C4-2B (cell line): ENCODE measurements around the gene LRMDA.

Experiments used
- H3K27ac ChIP-seq: fragments of 450-650 bp; 2 replicates; pipeline ENCODE4 v1.5.1; 2017
- ZFX ChIP-seq: fragments of 450-650 bp; IDR thresholded peaks from 2 replicates; pipeline ENCODE4 v1.6.1; 2017
- TF ChIP-seq, protein P1 (sequence below): fragments of 450-650 bp; conservative IDR thresholded peaks from 2 replicates; pipeline ENCODE4 v1.5.1; 2017; ENCODE audit warnings: mild to moderate bottlenecking

Gene LRMDA

DNA sequence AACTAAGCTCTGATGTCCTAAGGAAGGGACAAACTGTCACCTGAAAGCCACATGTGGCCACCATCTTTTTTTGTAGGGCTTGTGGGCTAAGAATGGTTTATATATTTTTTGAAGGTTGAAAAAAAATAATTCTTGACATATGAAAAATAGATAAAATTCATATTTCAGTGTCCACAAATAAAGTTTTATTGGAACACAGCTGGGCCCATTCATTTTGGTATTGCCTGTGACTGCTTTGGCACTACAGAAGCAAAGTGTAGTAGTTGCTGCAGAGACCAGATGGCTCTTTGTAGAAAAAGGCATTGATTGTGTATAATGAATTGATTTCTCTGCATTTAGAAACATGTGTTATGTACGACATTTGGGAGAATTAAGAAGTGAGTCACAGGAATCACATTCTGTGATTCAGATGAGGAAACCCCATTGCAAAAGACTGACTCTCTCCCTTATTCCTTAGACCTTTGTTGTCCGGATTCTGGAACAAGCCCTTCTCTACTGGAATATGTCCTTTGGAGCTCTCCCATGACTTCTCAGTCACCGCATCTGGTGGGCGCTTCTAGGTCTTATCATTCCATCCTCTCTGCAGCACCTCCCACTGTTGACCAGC lies 438.7 kb downstream of the LRMDA start:
- H3K27ac ChIP-seq: no peak overlapping the region
- TF ChIP-seq ZFX: no peak
- TF ChIP-seq, protein P1, sequence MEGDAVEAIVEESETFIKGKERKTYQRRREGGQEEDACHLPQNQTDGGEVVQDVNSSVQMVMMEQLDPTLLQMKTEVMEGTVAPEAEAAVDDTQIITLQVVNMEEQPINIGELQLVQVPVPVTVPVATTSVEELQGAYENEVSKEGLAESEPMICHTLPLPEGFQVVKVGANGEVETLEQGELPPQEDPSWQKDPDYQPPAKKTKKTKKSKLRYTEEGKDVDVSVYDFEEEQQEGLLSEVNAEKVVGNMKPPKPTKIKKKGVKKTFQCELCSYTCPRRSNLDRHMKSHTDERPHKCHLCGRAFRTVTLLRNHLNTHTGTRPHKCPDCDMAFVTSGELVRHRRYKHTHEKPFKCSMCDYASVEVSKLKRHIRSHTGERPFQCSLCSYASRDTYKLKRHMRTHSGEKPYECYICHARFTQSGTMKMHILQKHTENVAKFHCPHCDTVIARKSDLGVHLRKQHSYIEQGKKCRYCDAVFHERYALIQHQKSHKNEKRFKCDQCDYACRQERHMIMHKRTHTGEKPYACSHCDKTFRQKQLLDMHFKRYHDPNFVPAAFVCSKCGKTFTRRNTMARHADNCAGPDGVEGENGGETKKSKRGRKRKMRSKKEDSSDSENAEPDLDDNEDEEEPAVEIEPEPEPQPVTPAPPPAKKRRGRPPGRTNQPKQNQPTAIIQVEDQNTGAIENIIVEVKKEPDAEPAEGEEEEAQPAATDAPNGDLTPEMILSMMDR: no peak

GRCh38 chr10:75875740-75876139 lies 444.3 kb downstream of the LRMDA start:
- H3K27ac ChIP-seq: no peak overlapping the region
- TF ChIP-seq ZFX: no peak
- TF ChIP-seq, protein P1: no peak

- H3K27ac ChIP-seq: no peak overlapping the region
- TF ChIP-seq ZFX: no peak
- TF ChIP-seq, protein P1: no peak
Observed at GRCh38 chr10:75876710-75877109, 445.3 kb downstream of the LRMDA start.

- H3K27ac ChIP-seq: no peak overlapping the region
- TF ChIP-seq ZFX: no peak
- TF ChIP-seq, protein P1: no peak
Observed at GRCh38 chr10:75877877-75878276, 446.5 kb downstream of the LRMDA start.

GRCh38 chr10:75878586-75878985 lies 447.2 kb downstream of the LRMDA start:
- no peak overlapping the region for H3K27ac ChIP-seq
- TF ChIP-seq, protein P1: no peak
- no peak for TF ChIP-seq ZFX

DNA sequence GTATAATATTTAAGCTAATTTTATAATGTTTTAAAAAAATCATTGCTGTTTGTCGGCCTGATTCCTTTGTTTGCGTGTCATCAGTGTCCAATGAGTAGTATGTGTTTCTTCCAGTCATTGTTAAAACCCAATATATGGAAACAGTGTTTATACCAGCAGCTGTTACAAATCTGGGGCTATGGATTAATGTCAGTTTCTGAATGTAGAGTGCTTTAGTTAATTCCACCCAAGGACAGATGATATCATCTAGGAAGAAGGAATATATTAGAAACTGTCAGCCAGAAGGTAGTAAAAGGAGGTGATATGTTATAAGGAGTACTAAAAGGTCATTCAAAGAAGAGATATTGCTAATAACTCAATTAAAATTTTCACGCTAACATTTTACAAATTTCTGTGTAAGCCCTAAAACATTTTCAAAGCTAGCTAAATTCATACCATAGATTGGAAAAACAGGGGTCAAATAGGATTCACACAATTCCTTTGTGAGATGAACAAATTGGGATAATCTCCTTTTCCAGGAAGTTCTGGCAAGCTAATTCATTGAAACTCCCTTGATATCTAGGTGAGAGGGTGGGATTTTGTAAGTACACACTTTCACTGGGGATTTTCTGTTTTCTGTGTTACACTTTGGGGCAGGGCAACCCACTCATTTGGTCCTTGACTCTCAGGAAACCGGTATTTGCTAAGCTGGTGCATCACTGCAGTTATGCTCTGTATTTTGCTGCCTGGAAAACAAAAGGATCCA lies 448.8 kb downstream of the LRMDA start:
- no peak overlapping the region for H3K27ac ChIP-seq
- no peak for TF ChIP-seq ZFX
- TF ChIP-seq, protein P1: no peak
